PFSK-1 (cell line): ENCODE results near the gene CNPY3.

Source experiments
- FOXP2 ChIP-seq: optimal IDR thresholded peaks from 2 replicates; pipeline ENCODE3; 2011; ENCODE audit warnings: borderline replicate concordance, control low read depth, inconsistent platforms; ENCODE audit not compliant: insufficient read depth; ENCODE audit errors: extremely low read length, extremely low read depth
- POLR2AphosphoS5 ChIP-seq: IDR thresholded peaks from 2 replicates; pipeline ENCODE4 v1.6.1; 2012; ENCODE audit warnings: low read depth, mild to moderate bottlenecking, control low read depth, low read length, moderate library complexity
- REST ChIP-seq, 2 experiments: IDR thresholded peaks; 2 replicates each; pipeline versions ENCODE4 v1.6.1 to v1.8.0; 2011 to 2012; ENCODE audit warnings: low read depth in 2 of 2, low read length in 2 of 2, control low read depth in 1 of 2, inconsistent platforms in 1 of 2, mild to moderate bottlenecking in 1 of 2, moderate library complexity in 1 of 2; ENCODE audit not compliant: insufficient read depth in 1 of 2
- SIN3A ChIP-seq: IDR thresholded peaks from 2 replicates; pipeline ENCODE4 v1.6.1; 2012; ENCODE audit warnings: mild to moderate bottlenecking, low read length, moderate library complexity, borderline replicate concordance; ENCODE audit not compliant: insufficient read depth
- TAF1 ChIP-seq: IDR thresholded peaks from 2 replicates; pipeline ENCODE4 v1.6.1; 2012; ENCODE audit warnings: low read length, control low read depth, borderline replicate concordance; ENCODE audit not compliant: insufficient read depth

The CNPY3 gene

DNA sequence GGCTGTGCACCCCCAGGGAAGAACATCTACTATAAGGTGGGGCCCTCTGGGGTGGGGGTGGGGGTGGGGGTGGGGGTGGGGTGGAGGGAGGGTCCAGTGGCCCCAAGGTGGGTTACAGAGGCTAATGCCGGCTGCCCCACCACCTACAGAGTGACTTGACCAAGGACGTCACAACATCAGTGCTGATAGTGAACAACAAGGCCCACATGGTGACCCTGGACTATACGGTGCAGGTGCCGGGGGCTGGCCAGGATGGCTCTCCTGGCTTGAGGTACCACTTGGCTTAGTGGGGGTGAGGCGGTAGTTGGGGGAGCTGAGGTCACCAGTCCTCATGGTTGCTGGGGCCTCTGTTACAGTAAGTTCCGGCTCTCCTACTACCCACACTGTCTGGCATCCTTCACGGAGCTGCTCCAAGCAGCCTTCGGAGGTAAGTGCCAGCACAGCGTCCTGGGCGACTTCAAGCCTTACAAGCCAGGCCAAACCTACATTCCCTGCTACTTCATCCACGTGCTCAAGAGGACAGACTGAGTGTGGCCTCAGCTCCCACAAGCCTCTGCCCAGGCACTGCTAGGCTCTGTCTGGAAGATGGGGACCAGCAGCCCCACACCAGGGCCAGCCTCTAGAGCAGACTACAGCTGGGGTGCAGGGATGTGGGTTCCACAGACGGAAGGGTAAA lies 34.0 kb downstream of the CNPY3 start:
- no peak for TF ChIP-seq SIN3A
- no peak for TF ChIP-seq TAF1

GRCh38 chr6:42963855-42964605 lies 34.8 kb downstream of the CNPY3 start:
- TF ChIP-seq REST (IDR thresholded peaks at IDR 0.05; ENCODE audit: insufficient read depth in 1 of 2, low read depth in 2 of 2, low read length in 2 of 2) (no peak), POLR2AphosphoS5 (no peak), TAF1 (no peak), FOXP2 (no peak), SIN3A (no peak)

- TF ChIP-seq TAF1, result no peak
- no peak for TF ChIP-seq SIN3A
- no peak for TF ChIP-seq REST (IDR thresholded peaks at IDR 0.05; ENCODE audit: insufficient read depth in 1 of 2, low read depth in 2 of 2, low read length in 2 of 2)
- no peak for TF ChIP-seq POLR2AphosphoS5
- TF ChIP-seq FOXP2, result no peak
Observed at GRCh38 chr6:42966571-42966970, 37.3 kb downstream of the CNPY3 start.

DNA sequence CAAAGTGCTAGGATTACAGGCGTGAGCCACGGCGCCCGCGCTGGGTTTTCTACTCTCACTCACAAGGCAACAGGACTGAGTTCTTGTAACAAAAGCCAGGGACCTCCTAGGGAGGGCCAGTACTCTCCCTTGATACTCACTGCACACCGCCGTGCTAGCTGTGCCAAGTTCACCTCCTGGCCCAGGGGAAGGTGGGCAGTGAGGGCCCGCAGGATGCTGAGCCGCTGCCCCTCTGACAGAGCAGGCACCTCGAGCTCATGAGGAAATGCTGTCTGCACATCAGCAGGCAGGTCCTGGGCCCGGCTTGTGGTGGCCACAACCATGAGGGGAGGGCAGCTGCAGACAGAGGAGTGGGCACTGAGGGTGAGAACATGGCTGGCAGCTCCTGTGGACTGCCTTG lies 37.9 kb downstream of the CNPY3 start:
- TF ChIP-seq TAF1, result no peak
- TF ChIP-seq SIN3A, result no peak
- no peak for TF ChIP-seq POLR2AphosphoS5
- TF ChIP-seq FOXP2, result no peak
- TF ChIP-seq REST (IDR thresholded peaks at IDR 0.05; ENCODE audit: insufficient read depth in 1 of 2, low read depth in 2 of 2, low read length in 2 of 2), result no peak

DNA sequence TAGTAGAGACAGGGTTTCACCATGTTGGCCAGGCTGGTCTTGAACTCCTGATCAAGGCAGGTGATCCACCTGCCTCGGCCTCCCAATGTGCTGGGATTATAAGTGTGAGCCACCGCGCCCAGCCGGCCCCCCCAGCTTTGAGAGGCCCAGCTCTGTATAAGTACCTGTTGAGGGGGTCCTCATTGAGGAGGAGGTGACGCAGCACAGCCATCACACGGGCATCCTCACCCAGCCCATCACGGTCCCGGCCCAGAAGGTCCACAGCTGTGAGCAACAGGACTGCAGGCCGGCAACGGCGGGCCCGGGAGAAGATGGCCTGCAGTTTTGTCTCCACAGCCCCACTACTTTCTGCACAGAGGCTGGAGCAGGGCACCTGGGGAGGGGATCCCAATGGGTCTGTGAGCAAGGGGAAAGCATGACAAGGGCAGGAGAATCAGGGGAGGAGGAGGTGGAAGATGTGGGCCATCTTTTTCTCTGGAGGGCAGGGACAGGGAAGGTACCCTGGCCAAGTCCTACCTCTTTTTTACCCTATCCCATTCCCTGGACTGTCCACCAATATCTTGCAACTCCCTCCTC lies 38.9 kb downstream of the CNPY3 start:
- TF ChIP-seq TAF1 (no peak), POLR2AphosphoS5 (no peak), FOXP2 (no peak), SIN3A (no peak), REST (IDR thresholded peaks at IDR 0.05; ENCODE audit: insufficient read depth in 1 of 2, low read depth in 2 of 2, low read length in 2 of 2) (no peak)
